H54 (cell line): ENCODE measurements around the gene TTYH3.
A peak's percentile ranks its signal among the peaks of the same experiment; 100 is the strongest.
"Not testable (repeated sequence)": the region's sequence is repeated elsewhere in the genome, so short reads cannot be mapped to it uniquely, and the experiment has no call there.

Experiments used
- DNase-seq: peaks from one replicate; pipeline ENCODE4 v3.0.0; 2011; ENCODE audit warnings: low spot score, mixed read lengths; ENCODE audit not compliant: insufficient read length
- FAIRE-seq: peaks from 3 replicates; lab custom pipeline; 2011; peaks lifted over from hg19 to GRCh38; lab: Jason Lieb, UNC
- POLR2A ChIP-seq: IDR thresholded peaks from 2 replicates; pipeline ENCODE4 v1.6.1; 2011; ENCODE audit warnings: low read depth, mild to moderate bottlenecking, low read length

The TTYH3 gene

GRCh38 chr7:2670720-2671391, 39.1 kb downstream of the TTYH3 start:
- no peak for FAIRE-seq
- peak; percentile 97 for DNase-seq
- no peak for TF ChIP-seq POLR2A

GRCh38 chr7:2673214-2673613, 41.4 kb downstream of the TTYH3 start:
- DNase-seq, FAIRE-seq: not testable (repeated sequence)

- TF ChIP-seq POLR2A: no peak
- FAIRE-seq: no peak
- DNase-seq: no peak
Observed at GRCh38 chr7:2673934-2674333, 42.1 kb downstream of the TTYH3 start.

DNA sequence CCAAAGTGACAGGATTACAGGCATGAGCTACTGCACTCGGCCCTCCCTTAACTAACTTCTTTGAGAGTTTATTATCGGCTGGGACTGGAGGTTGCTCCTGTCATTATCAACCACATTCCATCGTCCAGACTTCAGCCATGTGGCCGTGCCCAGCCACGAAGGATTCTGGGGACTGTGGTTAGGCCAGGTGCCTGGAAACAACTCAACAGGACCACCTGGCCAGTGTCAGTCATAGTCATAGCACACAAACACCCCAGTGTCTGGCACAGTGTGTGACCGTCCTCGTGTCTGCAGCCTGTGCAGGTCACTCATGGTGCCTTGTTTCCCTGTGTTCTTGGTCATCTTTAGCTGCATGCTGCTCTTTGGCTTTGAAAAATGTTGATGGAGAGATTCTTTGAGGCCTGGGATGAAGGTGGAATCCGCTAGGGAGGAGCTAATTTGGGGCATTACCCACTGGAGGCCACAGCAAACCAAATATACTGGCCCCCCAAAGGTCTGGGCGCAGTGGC, 43.5 kb downstream of the TTYH3 start:
- no peak for TF ChIP-seq POLR2A
- FAIRE-seq (no peak), DNase-seq (no peak)

DNA sequence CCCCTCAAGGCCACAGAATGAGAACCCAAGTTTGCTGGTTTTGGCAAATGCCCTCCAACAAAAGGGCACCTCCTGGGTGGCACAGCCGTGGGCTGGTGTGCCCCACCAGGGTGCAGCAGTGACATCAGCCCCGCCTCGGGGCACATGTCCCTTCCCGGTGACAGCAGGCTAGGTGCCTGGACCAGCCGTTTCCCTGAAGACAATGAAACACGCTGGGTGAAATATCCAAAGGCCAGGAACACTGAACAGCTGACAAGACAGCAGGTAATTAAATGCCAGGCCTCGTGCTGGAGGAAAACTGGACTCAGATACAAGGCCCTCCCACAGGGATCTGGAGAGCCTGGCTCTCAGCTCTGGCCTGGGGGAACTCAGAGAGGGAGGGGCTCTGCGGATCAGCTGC, 44.8 kb downstream of the TTYH3 start:
- FAIRE-seq, DNase-seq: not testable (repeated sequence)

- not testable (repeated sequence) for FAIRE-seq
Observed at GRCh38 chr7:2678454-2678853, 46.7 kb downstream of the TTYH3 start.

DNA sequence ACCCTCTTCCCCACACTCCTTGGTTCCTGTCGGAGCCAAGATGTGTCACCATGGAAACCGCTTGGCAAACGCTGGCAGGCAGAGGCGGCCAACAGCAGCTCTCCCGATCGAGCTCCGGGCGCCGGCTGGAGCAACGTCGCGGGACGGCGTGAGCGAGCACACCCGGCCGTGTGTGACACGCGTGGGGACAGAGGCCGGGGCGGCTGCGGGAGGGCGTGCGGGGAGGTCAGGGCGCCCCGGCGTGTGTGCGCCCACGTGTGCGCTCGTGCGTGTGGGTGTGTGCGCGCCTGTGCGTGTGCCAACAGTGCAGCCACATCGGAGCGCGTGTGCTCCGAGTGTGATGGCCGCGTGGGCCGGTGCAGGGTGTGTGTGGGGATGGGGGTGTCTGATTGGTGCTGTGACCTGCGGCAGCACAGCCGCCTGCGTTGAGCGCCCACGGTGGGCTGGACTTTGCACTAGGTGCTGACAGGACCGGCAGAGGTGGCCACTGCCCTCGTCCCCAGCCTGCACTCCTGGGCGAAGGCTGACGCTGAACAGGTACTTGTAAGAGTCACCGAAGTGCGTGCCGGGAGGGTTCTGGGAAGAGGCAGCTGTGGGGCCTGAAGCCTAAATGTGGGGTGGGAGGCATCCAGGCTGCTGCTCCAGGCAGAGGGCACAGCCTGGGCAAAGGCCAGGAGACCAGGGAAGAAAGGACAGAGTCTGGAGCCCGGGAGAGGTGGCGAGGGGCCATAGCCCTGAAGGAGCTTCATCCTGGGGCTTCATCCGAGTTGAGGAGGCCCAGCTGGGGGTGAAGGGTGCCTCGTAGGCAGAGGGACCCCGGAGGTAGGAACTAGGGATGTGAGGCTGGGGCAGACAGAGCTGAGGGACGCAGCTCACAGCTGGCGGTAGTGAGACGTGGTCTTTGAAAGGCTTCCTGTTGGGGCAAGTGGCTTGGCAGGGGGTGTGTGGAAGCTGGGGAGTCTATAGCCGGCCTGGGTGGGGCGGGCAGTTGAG, 47.6 kb downstream of the TTYH3 start:
- DNase-seq, FAIRE-seq: not testable (repeated sequence)

More at GRCh38 chr7:2678454-2678853, 46.7 kb downstream of the TTYH3 start:
- not testable (repeated sequence) for DNase-seq

GRCh38 chr7:2680256-2680655, 48.5 kb downstream of the TTYH3 start:
- no peak for TF ChIP-seq POLR2A
- DNase-seq (no peak), FAIRE-seq (no peak)

DNA sequence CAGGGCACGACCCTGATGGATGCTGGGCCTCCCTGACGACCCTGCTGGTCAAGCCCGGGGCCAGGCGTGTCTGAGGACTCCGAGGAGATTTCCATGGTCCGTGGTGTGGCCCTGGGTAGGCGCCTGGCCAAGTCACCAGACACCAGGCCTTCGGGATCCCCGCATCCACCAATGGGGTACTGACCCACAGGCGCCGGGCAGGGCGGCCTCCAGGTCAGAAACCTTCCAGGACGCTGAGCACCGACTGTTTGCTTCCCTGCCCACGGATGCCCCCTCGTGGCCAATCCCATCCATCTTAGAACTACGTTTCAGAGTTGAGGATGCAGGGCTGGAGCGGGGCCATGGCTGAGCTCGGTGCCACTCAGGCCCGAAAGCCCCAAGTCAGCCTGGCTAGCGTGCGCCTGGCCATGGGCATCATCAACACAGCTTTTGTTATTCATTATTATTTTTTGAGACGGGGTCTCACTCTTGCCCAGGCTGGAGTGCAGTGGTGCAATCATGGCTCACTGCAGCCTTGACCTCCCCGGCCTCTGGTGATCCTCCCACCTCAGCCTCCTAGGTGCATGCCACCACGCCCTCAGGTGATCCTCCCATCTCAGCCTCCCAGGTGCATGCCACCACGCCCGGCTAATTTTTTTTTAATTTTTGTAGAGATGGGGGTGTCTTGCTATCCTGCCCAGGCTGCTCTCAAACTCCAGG, 49.2 kb downstream of the TTYH3 start:
- no peak for TF ChIP-seq POLR2A
- DNase-seq (peak; percentile 98), FAIRE-seq (no peak)

- no peak for DNase-seq
- no peak for FAIRE-seq
- TF ChIP-seq POLR2A: no peak
Observed at GRCh38 chr7:2681929-2682799, 50.4 kb downstream of the TTYH3 start.

GRCh38 chr7:2684501-2684900, 52.7 kb downstream of the TTYH3 start:
- no peak for FAIRE-seq
- no peak for DNase-seq
- no peak for TF ChIP-seq POLR2A

DNA sequence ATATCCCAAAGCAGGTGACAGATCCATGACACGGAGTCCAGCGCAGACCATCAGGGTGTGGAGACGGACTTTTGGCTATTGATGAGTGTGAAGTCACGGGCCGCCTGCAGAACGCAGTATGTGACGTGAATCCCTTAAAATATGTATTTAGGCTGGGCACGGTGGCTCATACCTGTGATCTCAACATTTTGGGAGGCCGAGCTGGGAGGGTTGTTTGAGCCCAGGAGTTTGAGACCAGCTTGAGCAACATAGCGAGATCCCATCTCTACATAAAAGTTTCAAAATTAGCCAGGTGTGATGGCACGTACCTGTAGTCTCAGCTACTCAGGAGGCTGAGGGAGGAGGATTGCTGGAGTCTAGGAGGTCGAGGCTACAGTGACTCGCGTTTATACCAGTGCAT, 54.3 kb downstream of the TTYH3 start:
- FAIRE-seq: no peak
- DNase-seq: no peak
- TF ChIP-seq POLR2A: no peak

DNA sequence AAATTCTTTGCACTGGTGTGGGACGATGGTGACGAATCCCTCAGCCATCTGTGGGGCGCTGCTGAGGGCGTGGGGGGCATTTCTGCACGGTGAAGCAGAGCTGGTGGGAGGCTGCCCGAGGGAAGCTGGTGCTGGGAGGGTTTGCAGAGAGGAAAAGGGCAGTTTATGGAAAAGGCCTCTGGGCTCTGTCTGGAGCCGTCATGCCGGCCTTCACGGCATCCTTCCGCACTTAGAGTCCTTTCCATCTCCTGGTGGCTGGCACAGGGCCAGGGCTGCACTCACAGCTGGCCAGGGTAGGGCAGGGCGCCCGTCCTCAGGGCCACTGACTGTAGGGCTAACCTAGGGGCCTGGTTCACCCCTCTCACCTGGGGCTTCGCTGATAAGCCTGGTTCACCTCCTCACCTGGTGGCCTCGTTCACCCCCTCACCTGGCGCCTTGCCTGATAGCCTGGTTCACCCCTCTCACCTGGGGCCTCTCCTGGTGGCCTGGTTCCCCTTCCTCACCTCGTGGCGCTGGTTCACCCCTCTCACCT, 55.6 kb downstream of the TTYH3 start:
- TF ChIP-seq POLR2A: no peak
- FAIRE-seq (no peak), DNase-seq (peak; percentile 97)
